Activated CD4-positive, CD25-positive, alpha-beta regulatory T cell treated with anti-CD3 and anti-CD28 coated beads, Interleukin-2, amount 50 U/mL, for 24 hours (primary cell): ENCODE results near the gene STBD1.
"Not testable (repeated sequence)": the region's sequence is repeated elsewhere in the genome, so short reads cannot be mapped to it uniquely, and the experiment has no call there.

Experiments
- ATAC-seq, 2 donors: fragments of 150-1000 bp; cut with Tn5 transposase; one replicate each; pipeline ENCODE4 v1.10.0; 2021; ENCODE audit warnings: mild to moderate bottlenecking in 1 of 2, moderate library complexity in 1 of 2

STBD1 gene

GRCh38 chr4:76287811-76288210, 18.7 kb upstream of the STBD1 start:
- ATAC-seq = not testable (repeated sequence)

- no peak for ATAC-seq
These were observed 13.8 kb upstream of the STBD1 start for GRCh38 chr4:76292730-76293129.

- no peak for ATAC-seq
These were observed 12.8 kb upstream of the STBD1 start for GRCh38 chr4:76293772-76294171.

GRCh38 chr4:76296286-76296820, 10.2 kb upstream of the STBD1 start:
- ATAC-seq = no peak

- ATAC-seq = no peak
These were observed 8.3 kb upstream of the STBD1 start for GRCh38 chr4:76298227-76298626.

GRCh38 chr4:76300012-76300411, 6.5 kb upstream of the STBD1 start:
- no peak for ATAC-seq

GRCh38 chr4:76301068-76301774, 5.3 kb upstream of the STBD1 start:
- ATAC-seq = peak; percentile 79 to 90

GRCh38 chr4:76301775-76302162, 4.8 kb upstream of the STBD1 start:
- ATAC-seq = no peak

GRCh38 chr4:76302826-76303438, 3.6 kb upstream of the STBD1 start:
- ATAC-seq = no peak

- no peak for ATAC-seq
These were observed 1.4 kb upstream of the STBD1 start for GRCh38 chr4:76305033-76305687.

GRCh38 chr4:76306882-76307659, 538 bp downstream of the STBD1 start:
- peak in 1 of 2 donors; percentile 24 for ATAC-seq

- ATAC-seq = no peak
These were observed 1.1 kb downstream of the STBD1 start for GRCh38 chr4:76307660-76308014.

GRCh38 chr4:76308548-76308947, 2.0 kb downstream of the STBD1 start:
- ATAC-seq = no peak

GRCh38 chr4:76309939-76310550, 3.5 kb downstream of the STBD1 start:
- ATAC-seq = no peak

GRCh38 chr4:76310683-76311082, 4.2 kb downstream of the STBD1 start:
- no peak for ATAC-seq

- ATAC-seq = no peak
These were observed 5.4 kb downstream of the STBD1 start for GRCh38 chr4:76311896-76312331.

- ATAC-seq = no peak
These were observed 5.9 kb downstream of the STBD1 start for GRCh38 chr4:76312457-76312856.

GRCh38 chr4:76313547-76313946, 7.0 kb downstream of the STBD1 start:
- no peak for ATAC-seq

GRCh38 chr4:76315267-76315918, 8.9 kb downstream of the STBD1 start:
- ATAC-seq = no peak

GRCh38 chr4:76316131-76316530, 9.6 kb downstream of the STBD1 start:
- no peak for ATAC-seq

GRCh38 chr4:76322236-76322635, 15.7 kb downstream of the STBD1 start:
- no peak for ATAC-seq

GRCh38 chr4:76325072-76325471, 18.5 kb downstream of the STBD1 start:
- ATAC-seq = no peak
